ENCODE results near the gene ARID5A. TPM values are rescaled to one million over a fixed set of nuclear protein-coding genes. Genes with fewer than 3 reads are reported as not detected.

ARID5A gene
- total and polyA plus RNA-seq, 2 experiments from 2014 or later, result 15.2 to 19.5 TPM

- no peaks in the 10 kb centered on the region for H3K36me3 ChIP-seq (ENCODE audit: low read depth)
- no peak overlapping the region for H2AFZ ChIP-seq
- no peak overlapping the region for H3K4me3 ChIP-seq
- in situ Hi-C loops (cut with MboI), result no loop called here
- H3K79me2 ChIP-seq (ENCODE audit: insufficient read depth), result no peaks in the 10 kb centered on the region
- no peak overlapping the region for H3K4me2 ChIP-seq (ENCODE audit: unreplicated experiment)
- no peak for DNase-seq
- no peaks in the 10 kb centered on the region for H3F3A ChIP-seq (ENCODE audit: insufficient read depth)
- TF ChIP-seq EZH2phosphoT487 (IDR thresholded peaks at IDR 0.05; ENCODE audit: insufficient read depth, low read depth) (no peak), EZH2 (IDR thresholded peaks at IDR 0.05; ENCODE audit: insufficient read depth, poor library complexity, severe bottlenecking) (no peak)
- 86 to 100% methylated on average over 1 of the region's 1 CpG for WGBS, 2 experiments (ENCODE audit: low coverage in 1 of 2, low lambda C conversion rate in 2 of 2, missing lambda C conversion rate in 2 of 2)
- no peaks in the 10 kb centered on the region for H3K4me1 ChIP-seq (ENCODE audit: insufficient read depth)
- no peak overlapping the region for H3K27ac ChIP-seq
- no peak overlapping the region for H3K9ac ChIP-seq
- no peaks in the 10 kb centered on the region for H4K20me1 ChIP-seq (ENCODE audit: insufficient read depth)
- H3K27me3 ChIP-seq (replicated peaks; ENCODE audit: insufficient read depth), result no peaks in the 10 kb centered on the region
- H3K9me2 ChIP-seq (ENCODE audit: insufficient read depth), result no peaks in the 10 kb centered on the region
- no peaks in the 10 kb centered on the region for H3K9me3 ChIP-seq (ENCODE audit: low read depth)
Observed at GRCh38 chr2:96575785-96576456, 39.4 kb downstream of the ARID5A start.

- no peak overlapping the region for H2AFZ ChIP-seq
- TF ChIP-seq EZH2phosphoT487 (IDR thresholded peaks at IDR 0.05; ENCODE audit: insufficient read depth, low read depth) (no peak), EZH2 (IDR thresholded peaks at IDR 0.05; ENCODE audit: insufficient read depth, poor library complexity, severe bottlenecking) (no peak)
- no peaks in the 10 kb centered on the region for H3K9me3 ChIP-seq (ENCODE audit: low read depth)
- WGBS, 2 experiments (ENCODE audit: low coverage in 1 of 2, low lambda C conversion rate in 2 of 2, missing lambda C conversion rate in 2 of 2), result 85 to 88% methylated on average over 5 of the region's 5 CpGs
- no peaks in the 10 kb centered on the region for H3K9me2 ChIP-seq (ENCODE audit: insufficient read depth)
- H3K79me2 ChIP-seq (ENCODE audit: insufficient read depth), result no peaks in the 10 kb centered on the region
- no peak for DNase-seq
- no peaks in the 10 kb centered on the region for H3F3A ChIP-seq (ENCODE audit: insufficient read depth)
- no peak overlapping the region for H3K4me2 ChIP-seq (ENCODE audit: unreplicated experiment)
- H3K27me3 ChIP-seq (replicated peaks; ENCODE audit: insufficient read depth), result no peaks in the 10 kb centered on the region
- no peaks in the 10 kb centered on the region for H4K20me1 ChIP-seq (ENCODE audit: insufficient read depth)
- no peak overlapping the region for H3K27ac ChIP-seq
- in situ Hi-C loops (cut with MboI), result no loop called here
- no peak overlapping the region for H3K9ac ChIP-seq
- H3K36me3 ChIP-seq (ENCODE audit: low read depth), result no peaks in the 10 kb centered on the region
- no peaks in the 10 kb centered on the region for H3K4me1 ChIP-seq (ENCODE audit: insufficient read depth)
- H3K4me3 ChIP-seq, result no peak overlapping the region
Observed at GRCh38 chr2:96577501-96577900, 40.9 kb downstream of the ARID5A start.

- Histone ChIP-seq H3K79me2 (ENCODE audit: insufficient read depth) (no peaks in the 10 kb centered on the region), H3K9ac (no peak overlapping the region), H3K4me2 (ENCODE audit: unreplicated experiment) (no peak overlapping the region), H3K27ac (no peak overlapping the region), H3K4me1 (ENCODE audit: insufficient read depth) (no peaks in the 10 kb centered on the region), H2AFZ (no peak overlapping the region), H3K9me2 (ENCODE audit: insufficient read depth) (no peaks in the 10 kb centered on the region), H4K20me1 (ENCODE audit: insufficient read depth) (no peaks in the 10 kb centered on the region), H3K27me3 (replicated peaks; ENCODE audit: insufficient read depth) (no peaks in the 10 kb centered on the region), H3K4me3 (no peak overlapping the region), H3K9me3 (ENCODE audit: low read depth) (no peaks in the 10 kb centered on the region), H3K36me3 (ENCODE audit: low read depth) (peaks cover 3% of the 10 kb centered on the region; the same call in 1 of the 2 replicates), H3F3A (ENCODE audit: insufficient read depth) (no peaks in the 10 kb centered on the region)
- TF ChIP-seq EZH2phosphoT487 (IDR thresholded peaks at IDR 0.05; ENCODE audit: insufficient read depth, low read depth) (no peak), EZH2 (IDR thresholded peaks at IDR 0.05; ENCODE audit: insufficient read depth, poor library complexity, severe bottlenecking) (no peak)
- WGBS, 2 experiments (ENCODE audit: low coverage in 1 of 2, low lambda C conversion rate in 2 of 2, missing lambda C conversion rate in 2 of 2), result 73 to 93% methylated on average over 3 of the region's 3 CpGs
- DNase-seq, result no peak
- in situ Hi-C loops (cut with MboI), result no loop called here
Observed at GRCh38 chr2:96578731-96579130, 42.2 kb downstream of the ARID5A start.

- H3K79me2 ChIP-seq (ENCODE audit: insufficient read depth), result no peaks in the 10 kb centered on the region
- in situ Hi-C loops (cut with MboI), result no loop called here
- TF ChIP-seq EZH2phosphoT487 (IDR thresholded peaks at IDR 0.05; ENCODE audit: insufficient read depth, low read depth) (no peak), EZH2 (IDR thresholded peaks at IDR 0.05; ENCODE audit: insufficient read depth, poor library complexity, severe bottlenecking) (no peak)
- WGBS, 2 experiments (ENCODE audit: low coverage in 1 of 2, low lambda C conversion rate in 2 of 2, missing lambda C conversion rate in 2 of 2), result 94 to 98% methylated on average over 2 of the region's 2 CpGs
- peaks cover 4% of the 10 kb centered on the region; the same call in 1 of the 2 replicates for H3K36me3 ChIP-seq (ENCODE audit: low read depth)
- no peaks in the 10 kb centered on the region for H3K27me3 ChIP-seq (replicated peaks; ENCODE audit: insufficient read depth)
- no peaks in the 10 kb centered on the region for H3F3A ChIP-seq (ENCODE audit: insufficient read depth)
- H3K27ac ChIP-seq, result no peak overlapping the region
- no peaks in the 10 kb centered on the region for H3K4me1 ChIP-seq (ENCODE audit: insufficient read depth)
- H3K9ac ChIP-seq, result no peak overlapping the region
- DNase-seq, result no peak
- no peak overlapping the region for H3K4me3 ChIP-seq
- H3K9me3 ChIP-seq (ENCODE audit: low read depth), result no peaks in the 10 kb centered on the region
- H3K4me2 ChIP-seq (ENCODE audit: unreplicated experiment), result no peak overlapping the region
- no peaks in the 10 kb centered on the region for H4K20me1 ChIP-seq (ENCODE audit: insufficient read depth)
- H2AFZ ChIP-seq, result no peak overlapping the region
- H3K9me2 ChIP-seq (ENCODE audit: insufficient read depth), result no peaks in the 10 kb centered on the region
Observed at GRCh38 chr2:96579422-96579821, 42.9 kb downstream of the ARID5A start.

Measured in GM23248 (cell line).